Measurements from ENCODE around the gene COQ10B. TPM values are rescaled to one million over a fixed set of nuclear protein-coding genes. Genes with fewer than 3 reads are reported as not detected.

Gene COQ10B
- total and polyA plus RNA-seq, 2 donors (not counting 3 experiments of a cell fraction or from before 2014, with no cell fraction given) = 2.4 to 15.1 TPM

GRCh38 chr2:197445746-197446145 is 7.6 kb upstream of the COQ10B start:
- Histone ChIP-seq H3K79me2 (ENCODE audit: control insufficient read depth, insufficient read depth, low read length) (no peaks in the 10 kb centered on the region), H3K27ac (ENCODE audit: insufficient read depth, low read depth, low read length) (no peak overlapping the region), H3K4me3 (replicated peaks in 1 of 3; ENCODE audit: insufficient read depth in 1 of 3, low read depth in 1 of 3, low read length in 3 of 3) (no peak overlapping the region), H3K9me3 (replicated peaks; ENCODE audit: control insufficient read depth, insufficient read depth, low read length) (no peaks in the 10 kb centered on the region), H3K9ac (replicated peaks; ENCODE audit: extremely low read depth, insufficient read depth, low read length) (no peak overlapping the region), H3K4me1 (ENCODE audit: control insufficient read depth, extremely low read depth, insufficient read depth, low read length) (peaks cover 9% of the 10 kb centered on the region), H3K36me3 (ENCODE audit: control insufficient read depth in 2 of 2, extremely low read depth in 1 of 2, insufficient read depth in 2 of 2, low read length in 2 of 2) (no peaks in the 10 kb centered on the region), H3K9me1 (replicated peaks; ENCODE audit: control insufficient read depth, extremely low read depth, insufficient read depth, low read length) (no peaks in the 10 kb centered on the region), H2AFZ (ENCODE audit: low read depth, low read length) (no peak overlapping the region), H3K4me2 (ENCODE audit: insufficient read depth, low read length) (no peak overlapping the region), H3K27me3 (ENCODE audit: control insufficient read depth in 2 of 2, insufficient read depth in 2 of 2, low read length in 2 of 2) (no peaks in the 10 kb centered on the region), H4K20me1 (replicated peaks; ENCODE audit: control insufficient read depth, extremely low read depth, insufficient read depth, low read length) (no peaks in the 10 kb centered on the region)
- intact Hi-C loops (cut with micrococcal nuclease) (no loop called here), dilution Hi-C loops (cut with MboI; ENCODE audit: extremely low pct_ligation_motif_present, low sequenced_read_pairs) (no loop called here)
- BruUV-seq (replicated peaks) = no TSS peak
- ChIA-PET CTCF (interaction anchor here (0.8 kb wide), 1 partner anchor 9 kb away, joined by 3 read pairs; no protein-coding TSS in a partner anchor), POLR2A (interaction anchor here (0.7 kb wide), 1 partner anchor 10 kb away, joined by 3 read pairs; the partner anchor contains the start of gene SF3B1)
- no peak for TF ChIP-seq CTCF (IDR thresholded peaks at IDR 0.05; ENCODE audit: extremely low read depth in 1 of 2, insufficient read depth in 1 of 2, low read depth in 1 of 2, low read length in 2 of 2)
- no peak for TF ChIP-seq GATA2 (IDR thresholded peaks at IDR 0.05; ENCODE audit: insufficient read depth, insufficient read length, low read depth, low read length)
- no peak for TF ChIP-seq JUN (IDR thresholded peaks at IDR 0.05; ENCODE audit: borderline replicate concordance, insufficient read depth, insufficient read length, low read depth)
- TF ChIP-seq MYC (IDR thresholded peaks at IDR 0.05; ENCODE audit: low read depth, low read length) = no peak
- no peak for TF ChIP-seq POLR2A (IDR thresholded peaks at IDR 0.05; ENCODE audit: low read depth, low read length)
- TF ChIP-seq FOS (IDR thresholded peaks at IDR 0.05; ENCODE audit: borderline replicate concordance, insufficient read depth, low read length) = peak; percentile 29
- no peak for TF ChIP-seq MAX (IDR thresholded peaks at IDR 0.05; ENCODE audit: insufficient read depth, insufficient read length)
- DNase-seq (ENCODE audit: low read depth, low spot score) (peak; percentile 11), FAIRE-seq (no peak)

Measured in endothelial cell of umbilical vein (primary cell).